ENCODE measurements around the gene CD151. TPM values are rescaled to one million over a fixed set of nuclear protein-coding genes. Genes with fewer than 3 reads are reported as not detected.

The CD151 gene
- total RNA-seq, 4 donors from 2014 or later: 328 to 675 (median 614) TPM

DNA sequence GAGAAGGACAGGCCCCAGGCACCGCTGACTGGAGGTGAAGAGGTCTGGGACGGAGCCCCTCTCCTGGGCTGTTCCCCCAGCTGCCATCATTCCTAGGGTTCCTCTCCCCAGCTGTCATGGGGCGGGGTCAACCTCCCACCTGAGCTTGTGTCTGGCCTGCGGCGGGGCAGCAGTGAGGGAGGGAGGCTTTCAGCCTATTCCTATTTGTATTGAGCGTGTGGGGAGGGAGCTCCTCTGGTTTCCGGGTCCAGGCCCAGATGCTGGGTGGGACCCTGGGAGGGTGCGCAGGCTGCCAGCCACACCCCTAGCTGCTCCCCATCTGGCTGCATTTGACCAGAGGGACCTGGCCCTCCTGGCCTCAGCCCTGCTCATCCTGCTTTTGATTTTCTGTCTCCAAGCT is 23.6 kb downstream of the CD151 start:
- ATAC-seq (ENCODE audit: low FRiP score) (no peak), DNase-seq (ENCODE audit: low spot score) (no peak)
- TF ChIP-seq, protein P1, sequence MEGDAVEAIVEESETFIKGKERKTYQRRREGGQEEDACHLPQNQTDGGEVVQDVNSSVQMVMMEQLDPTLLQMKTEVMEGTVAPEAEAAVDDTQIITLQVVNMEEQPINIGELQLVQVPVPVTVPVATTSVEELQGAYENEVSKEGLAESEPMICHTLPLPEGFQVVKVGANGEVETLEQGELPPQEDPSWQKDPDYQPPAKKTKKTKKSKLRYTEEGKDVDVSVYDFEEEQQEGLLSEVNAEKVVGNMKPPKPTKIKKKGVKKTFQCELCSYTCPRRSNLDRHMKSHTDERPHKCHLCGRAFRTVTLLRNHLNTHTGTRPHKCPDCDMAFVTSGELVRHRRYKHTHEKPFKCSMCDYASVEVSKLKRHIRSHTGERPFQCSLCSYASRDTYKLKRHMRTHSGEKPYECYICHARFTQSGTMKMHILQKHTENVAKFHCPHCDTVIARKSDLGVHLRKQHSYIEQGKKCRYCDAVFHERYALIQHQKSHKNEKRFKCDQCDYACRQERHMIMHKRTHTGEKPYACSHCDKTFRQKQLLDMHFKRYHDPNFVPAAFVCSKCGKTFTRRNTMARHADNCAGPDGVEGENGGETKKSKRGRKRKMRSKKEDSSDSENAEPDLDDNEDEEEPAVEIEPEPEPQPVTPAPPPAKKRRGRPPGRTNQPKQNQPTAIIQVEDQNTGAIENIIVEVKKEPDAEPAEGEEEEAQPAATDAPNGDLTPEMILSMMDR (IDR thresholded peaks at IDR 0.05): no peak

DNA sequence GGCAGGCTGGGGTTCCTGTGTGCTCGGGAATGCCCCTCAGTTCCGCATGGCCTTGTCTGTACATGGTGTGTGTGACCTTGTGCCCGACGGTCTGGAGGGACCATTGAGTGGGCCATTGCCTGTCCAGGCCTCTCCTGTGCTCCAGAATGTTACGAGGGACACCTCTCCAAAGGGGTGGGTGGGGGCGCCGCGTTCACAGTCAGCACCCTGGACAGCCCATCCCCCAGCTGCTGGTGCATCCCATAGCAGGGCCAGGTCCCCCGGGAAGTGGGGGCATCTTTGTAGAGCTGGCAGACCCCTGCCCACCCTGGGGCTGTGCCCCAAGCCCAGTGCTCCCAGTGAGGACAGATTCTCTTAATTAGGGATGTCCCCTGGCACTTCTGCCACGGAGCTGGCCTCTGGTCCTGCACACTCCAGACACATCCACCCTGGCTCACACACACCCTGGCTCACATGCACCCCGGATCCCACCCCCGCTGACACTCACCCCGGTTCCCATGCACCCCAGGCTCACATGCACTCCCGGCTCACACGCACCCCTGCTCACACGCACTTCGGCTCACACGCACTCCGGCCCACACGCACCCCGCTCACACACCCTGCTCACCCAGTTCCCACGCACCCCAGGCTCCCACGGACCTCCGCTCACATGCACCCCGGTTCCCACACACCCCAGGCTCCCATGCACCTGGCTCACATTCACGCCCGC is 25.5 kb downstream of the CD151 start:
- ATAC-seq (ENCODE audit: low FRiP score) (no peak), DNase-seq (ENCODE audit: low spot score) (no peak)
- TF ChIP-seq, protein P1 (IDR thresholded peaks at IDR 0.05): no peak

DNA sequence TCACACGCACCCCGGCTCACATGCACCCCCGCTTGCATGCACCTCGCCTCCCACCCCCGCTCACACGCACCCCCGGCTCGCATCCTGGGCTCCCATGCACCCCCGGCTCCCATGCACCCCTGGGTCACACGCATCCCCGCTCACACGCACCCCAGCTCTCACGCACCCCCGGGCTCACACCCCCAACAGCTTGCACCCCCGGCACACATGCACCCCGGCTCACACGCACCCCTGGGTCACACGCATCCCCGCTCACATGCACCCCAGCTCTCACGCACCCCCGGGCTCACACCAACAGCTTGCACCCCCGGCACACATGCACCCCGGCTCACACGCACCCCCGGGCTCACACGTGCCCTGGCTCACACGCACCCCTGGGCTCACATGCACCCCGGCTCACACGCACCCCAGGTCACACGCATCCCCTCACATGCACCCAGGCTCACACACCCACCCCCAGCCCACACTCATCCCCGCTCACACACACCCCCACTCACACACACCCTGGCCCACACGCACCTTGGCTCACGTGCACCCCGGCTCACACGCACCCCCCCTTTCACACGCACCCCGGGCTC is 26.1 kb downstream of the CD151 start:
- no peak for ATAC-seq (ENCODE audit: low FRiP score)
- TF ChIP-seq, protein P1 (IDR thresholded peaks at IDR 0.05): no peak
- DNase-seq (ENCODE audit: low spot score): no peak

DNA sequence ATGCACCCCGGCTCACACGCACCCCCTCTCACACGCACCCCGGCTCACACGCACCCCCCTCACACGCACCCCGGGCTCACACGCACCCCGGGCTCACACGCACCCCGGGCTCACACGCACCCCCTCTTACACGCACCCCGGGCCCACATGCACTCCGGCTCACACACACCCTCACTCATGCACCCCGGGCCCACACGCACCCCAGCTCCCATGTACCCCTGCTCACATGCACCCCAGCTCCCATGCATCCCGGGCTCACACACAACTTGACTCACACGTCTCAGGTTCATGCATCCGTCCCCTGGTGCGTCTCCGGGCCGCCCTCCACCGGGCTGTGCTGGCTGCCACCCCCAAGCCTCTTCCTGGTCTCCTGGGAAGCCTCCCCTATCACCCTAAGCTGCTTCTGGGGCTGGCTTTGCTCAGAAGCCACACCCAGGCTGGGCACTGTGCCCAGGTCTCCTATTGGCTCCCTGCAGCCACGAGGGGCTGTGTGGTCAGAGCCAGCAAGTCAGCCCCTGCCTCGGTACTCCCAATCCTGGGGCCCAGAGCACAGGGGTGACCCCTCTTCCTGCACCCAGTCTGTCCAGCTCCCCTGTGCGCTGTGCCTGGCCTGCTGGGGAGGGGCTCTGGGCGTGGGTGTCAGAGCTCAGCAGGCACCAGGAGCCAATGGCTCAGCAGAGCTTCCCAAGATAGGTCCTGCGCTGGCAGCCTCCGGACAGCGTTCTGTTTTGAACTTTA is 26.8 kb downstream of the CD151 start:
- TF ChIP-seq, protein P1 (IDR thresholded peaks at IDR 0.05): no peak
- peak; percentile 63 for ATAC-seq (ENCODE audit: low FRiP score)
- peak; percentile 48 for DNase-seq (ENCODE audit: low spot score)

DNA sequence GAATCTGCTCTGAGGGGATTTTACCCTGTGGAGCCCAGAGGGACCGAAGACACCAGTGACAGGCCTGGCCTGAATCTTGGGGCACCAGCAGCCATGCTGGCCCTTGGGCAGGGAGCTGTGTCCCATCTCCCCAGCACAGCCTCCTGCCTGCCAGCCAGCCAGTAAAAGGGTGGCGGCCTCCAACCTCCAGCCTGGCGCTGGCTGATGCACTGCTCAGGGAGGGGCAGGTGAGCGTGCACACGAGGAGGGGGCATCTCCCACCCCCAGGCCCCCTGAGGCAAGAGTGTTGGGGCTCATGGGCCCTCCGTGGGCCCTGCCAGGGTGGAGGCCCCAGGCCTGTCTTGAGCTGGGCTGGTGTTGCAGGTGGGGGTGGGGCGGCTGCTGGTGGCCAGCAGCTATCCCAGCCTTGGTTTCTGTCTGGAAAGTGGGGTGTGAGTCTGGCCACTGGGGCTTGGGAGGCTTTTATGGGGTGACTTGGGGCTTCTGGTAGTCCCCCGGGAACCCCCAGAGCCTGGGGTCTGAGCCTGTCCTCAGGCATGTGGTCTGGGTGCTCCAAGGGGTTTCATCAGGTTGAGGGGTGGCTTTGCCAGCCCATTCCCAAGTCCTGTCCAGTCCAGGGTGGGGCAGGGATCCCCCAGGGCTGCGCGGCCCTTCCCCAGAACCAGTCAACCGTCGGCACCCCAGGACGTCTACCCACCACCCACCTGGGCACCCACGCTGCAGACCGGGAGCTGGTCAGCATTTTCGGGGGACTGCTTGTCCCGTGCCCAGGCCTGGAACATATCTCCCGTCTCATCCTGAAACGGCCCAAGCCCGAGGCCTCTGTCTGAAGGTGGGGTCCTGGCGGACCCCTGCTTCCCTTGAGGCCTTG is 27.7 kb downstream of the CD151 start:
- DNase-seq (ENCODE audit: low spot score): no peak
- ATAC-seq (ENCODE audit: low FRiP score): no peak
- TF ChIP-seq, protein P1 (IDR thresholded peaks at IDR 0.05): no peak

DNA sequence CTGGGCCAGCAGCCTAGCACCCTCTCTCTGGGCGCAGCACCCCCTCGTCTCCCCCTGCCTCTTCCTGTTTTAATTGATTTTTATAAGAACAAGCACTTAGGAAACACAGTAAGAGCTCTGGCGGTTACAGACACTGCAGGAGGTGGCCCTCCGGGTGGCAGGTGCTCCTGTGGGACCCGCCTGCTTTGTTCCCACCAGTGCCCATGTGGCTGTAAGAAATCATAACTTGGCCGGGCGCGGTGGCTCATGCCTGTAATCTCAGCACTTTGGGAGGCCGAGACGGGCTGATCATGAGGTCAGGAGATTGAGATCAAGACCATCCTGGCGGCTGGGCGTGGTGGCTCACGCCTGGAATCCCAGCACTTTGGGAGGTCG is 28.3 kb downstream of the CD151 start:
- TF ChIP-seq, protein P1 (IDR thresholded peaks at IDR 0.05): no peak

More for the DNA sequence above, 28.3 kb downstream of the CD151 start:
- DNase-seq (ENCODE audit: low spot score) (no peak), ATAC-seq (ENCODE audit: low FRiP score) (no peak)
